BLaER1 treated with 17β-estradiol and CSF1 and Interleukin-3, amounts not matched to agents 10 nM and 100 nM (cell line): ENCODE data around the gene HSBP1L1.

Experiments used
- H3K27ac ChIP-seq, 11 experiments: shearing (Covaris generic); formaldehyde crosslinking; 2 replicates each; pipeline ENCODE4 v1.8.1; 2022
- H3K27me3 ChIP-seq, 11 experiments: shearing (Covaris generic); formaldehyde crosslinking; 2 replicates each; pipeline ENCODE4 v1.8.1; 2022
- H3K36me3 ChIP-seq, 11 experiments: shearing (Covaris generic); formaldehyde crosslinking; 2 replicates each; pipeline ENCODE4 v1.8.1; 2022
- H3K4me1 ChIP-seq, 10 experiments: shearing (Covaris generic); formaldehyde crosslinking; 2 replicates each; pipeline ENCODE4 v1.8.1; 2022
- H3K4me2 ChIP-seq, 11 experiments: shearing (Covaris generic); formaldehyde crosslinking; 2 replicates each; pipeline ENCODE4 v1.8.1; 2022
- H3K4me3 ChIP-seq, 10 experiments: shearing (Covaris generic); formaldehyde crosslinking; 2 replicates each; pipeline ENCODE4 v1.8.1; 2022
- H3K9ac ChIP-seq, 11 experiments: shearing (Covaris generic); formaldehyde crosslinking; 2 replicates each; pipeline ENCODE4 v1.8.1; 2022
- H3K9me3 ChIP-seq, 11 experiments: shearing (Covaris generic); formaldehyde crosslinking; replicated peaks in 1 of 11; 2 replicates each; pipeline ENCODE4 v1.8.1; 2022
- H4K20me1 ChIP-seq, 11 experiments: shearing (Covaris generic); formaldehyde crosslinking; 2 replicates each; pipeline ENCODE4 v1.8.1; 2022
- Cebpa-rat ChIP-seq, 11 experiments: shearing (Covaris generic); IDR thresholded peaks; 2 replicates each; pipeline ENCODE4 v1.8.1; 2022

Gene HSBP1L1

GRCh38 chr18:79960921-79961526, 3.4 kb upstream of the HSBP1L1 start:
- Histone ChIP-seq H3K27me3 (peaks cover 0 to 17% (median 5%) of the 10 kb centered on the region in 11 experiments; a peak in 11 of 22 replicates), H3K4me1 (peaks cover 25 to 43% (median 37%) of the 10 kb centered on the region in 10 experiments), H4K20me1 (peaks cover 0 to 42% (median 30%) of the 10 kb centered on the region in 11 experiments; a peak in 18 of 22 replicates), H3K9me3 (no peaks in the 10 kb centered on the region), H3K4me3 (no peak overlapping the region), H3K36me3 (no peaks in the 10 kb centered on the region), H3K4me2 (no peak overlapping the region), H3K9ac (no peak overlapping the region), H3K27ac (no peak overlapping the region)
- TF ChIP-seq Cebpa-rat (IDR thresholded peaks at IDR 0.05): no peak

DNA sequence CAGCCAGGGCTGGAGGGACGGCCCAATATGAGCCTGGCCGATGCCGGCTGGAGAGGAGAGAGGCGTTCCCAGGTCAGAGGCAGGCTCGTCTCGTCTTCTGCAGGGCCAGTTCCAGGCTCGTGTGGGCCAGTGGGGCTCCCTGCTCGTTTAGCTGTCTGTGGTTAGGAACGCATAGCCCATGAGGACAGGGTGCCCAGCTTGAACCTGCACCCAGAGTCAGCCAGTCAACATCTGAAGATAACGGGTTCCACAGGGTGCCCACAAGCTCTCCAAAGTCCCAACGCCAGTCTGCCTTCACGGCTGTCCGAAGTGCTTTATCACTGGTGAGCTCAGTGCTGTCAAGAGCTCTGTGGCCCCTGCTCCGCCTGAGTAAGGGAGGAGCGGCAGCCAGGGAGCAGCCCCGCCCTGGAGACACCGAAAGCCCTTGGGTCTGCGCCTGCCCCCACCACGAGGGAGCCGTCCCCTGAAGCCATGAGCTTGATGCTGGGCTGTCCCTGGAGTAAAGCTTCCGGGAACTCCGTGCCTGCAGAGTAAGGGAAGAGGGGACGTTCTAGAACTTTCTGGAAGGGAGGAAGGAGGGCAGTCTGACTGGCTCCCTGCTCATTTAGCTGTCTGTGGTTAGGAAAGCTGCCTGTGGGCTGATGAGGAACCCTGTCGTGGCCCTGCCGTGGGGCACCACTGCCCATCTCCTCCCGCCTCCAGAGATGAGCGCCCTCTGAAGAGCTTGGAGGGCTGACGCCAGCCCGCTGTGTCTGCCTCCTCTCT, 2.7 kb upstream of the HSBP1L1 start:
- no peak overlapping the region for H3K9ac ChIP-seq
- no peak overlapping the region for H3K27ac ChIP-seq
- no peaks in the 10 kb centered on the region; a peak in 1 of 22 replicates for H3K36me3 ChIP-seq
- H3K4me3 ChIP-seq: no peak overlapping the region
- H3K4me1 ChIP-seq: peaks cover 25 to 43% (median 37%) of the 10 kb centered on the region in 10 experiments
- no peak for TF ChIP-seq Cebpa-rat (IDR thresholded peaks at IDR 0.05)
- H3K27me3 ChIP-seq: peaks cover 0 to 17% (median 5%) of the 10 kb centered on the region in 11 experiments; a peak in 11 of 22 replicates
- peak overlapping the region in 6 of 11 experiments; percentile 7 to 95 (median 22); a peak in 9 of 22 replicates for H3K4me2 ChIP-seq
- H3K9me3 ChIP-seq: no peaks in the 10 kb centered on the region
- peaks cover 0 to 46% (median 30%) of the 10 kb centered on the region in 11 experiments; a peak in 18 of 22 replicates for H4K20me1 ChIP-seq

- no peak for TF ChIP-seq Cebpa-rat (IDR thresholded peaks at IDR 0.05)
- Histone ChIP-seq H3K4me2 (peak overlapping the region in 7 of 11 experiments; percentile 7 to 95 (median 23); a peak in 10 of 22 replicates), H3K4me1 (peaks cover 25 to 43% (median 37%) of the 10 kb centered on the region in 10 experiments), H3K4me3 (no peak overlapping the region), H3K9ac (no peak overlapping the region), H3K9me3 (no peaks in the 10 kb centered on the region), H4K20me1 (peaks cover 0 to 46% (median 34%) of the 10 kb centered on the region in 11 experiments; a peak in 18 of 22 replicates), H3K27ac (no peak overlapping the region), H3K27me3 (peaks cover 0 to 17% (median 5%) of the 10 kb centered on the region in 11 experiments; a peak in 11 of 22 replicates), H3K36me3 (no peaks in the 10 kb centered on the region; a peak in 1 of 22 replicates)
Measured at GRCh38 chr18:79962311-79962710, 2.1 kb upstream of the HSBP1L1 start.

GRCh38 chr18:79962835-79963657, 1.4 kb upstream of the HSBP1L1 start:
- H3K4me1 ChIP-seq: peaks cover 25 to 43% (median 37%) of the 10 kb centered on the region in 10 experiments
- no peak for TF ChIP-seq Cebpa-rat (IDR thresholded peaks at IDR 0.05)
- H3K9ac ChIP-seq: peak overlapping the region in 1 of 11 experiments; percentile 4; a peak in 1 of 22 replicates
- peaks cover 0 to 53% (median 41%) of the 10 kb centered on the region in 11 experiments; a peak in 19 of 22 replicates for H4K20me1 ChIP-seq
- H3K27me3 ChIP-seq: peaks cover 0 to 17% (median 5%) of the 10 kb centered on the region in 11 experiments; a peak in 11 of 22 replicates
- H3K9me3 ChIP-seq: no peaks in the 10 kb centered on the region
- no peak overlapping the region for H3K27ac ChIP-seq
- peak overlapping the region in 8 of 11 experiments; percentile 93 to 99 (median 96); a peak in 16 of 22 replicates for H3K4me2 ChIP-seq
- H3K4me3 ChIP-seq: no peak overlapping the region
- H3K36me3 ChIP-seq: peaks cover 0 to 4% (median 0%) of the 10 kb centered on the region in 11 experiments; a peak in 5 of 22 replicates

DNA sequence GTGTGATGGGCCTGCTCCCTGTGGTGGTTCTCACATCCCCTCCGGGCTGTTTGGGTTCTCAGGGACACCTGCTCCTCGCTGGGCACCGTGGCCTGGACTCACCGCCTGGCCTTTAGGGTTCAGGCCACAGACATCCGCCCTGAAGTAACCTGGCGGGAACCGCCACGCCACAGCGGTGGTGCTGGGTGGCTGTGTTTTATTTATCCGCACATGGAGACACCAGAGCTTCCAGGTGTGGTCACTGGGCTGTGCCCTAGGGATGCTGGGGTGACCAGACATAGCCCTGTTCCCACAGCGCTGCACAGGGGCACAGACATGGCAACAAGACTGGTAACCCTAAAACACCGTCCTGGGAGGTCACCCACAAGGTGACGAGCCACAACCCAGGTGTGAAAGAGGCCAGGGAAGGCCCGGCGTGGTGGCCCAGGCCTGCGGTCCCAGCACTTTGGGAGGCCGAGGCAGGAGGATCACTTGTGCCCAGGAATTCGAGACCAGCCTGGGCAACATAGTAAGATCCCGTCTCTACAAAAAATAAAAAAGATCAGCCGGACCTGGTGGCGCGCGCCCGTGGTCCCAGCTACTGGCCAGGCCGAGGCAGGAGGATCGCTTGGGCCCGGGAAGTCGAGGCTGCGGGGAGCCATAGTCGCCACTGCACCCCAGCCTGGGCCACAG, 649 bp upstream of the HSBP1L1 start:
- peaks cover 25 to 43% (median 37%) of the 10 kb centered on the region in 10 experiments for H3K4me1 ChIP-seq
- H3K4me3 ChIP-seq: peak overlapping the region; percentile 56 to 73 (median 63)
- H3K27ac ChIP-seq: peak overlapping the region in 1 of 11 experiments; percentile 61; a peak in 2 of 22 replicates
- peaks cover 0 to 61% (median 47%) of the 10 kb centered on the region in 11 experiments; a peak in 19 of 22 replicates for H4K20me1 ChIP-seq
- peak overlapping the region; percentile 91 to 99 (median 97) for H3K4me2 ChIP-seq
- peaks cover 0 to 9% (median 0%) of the 10 kb centered on the region in 11 experiments; a peak in 5 of 22 replicates for H3K36me3 ChIP-seq
- H3K9ac ChIP-seq: peak overlapping the region; percentile 63 to 90 (median 78); a peak in 13 of 22 replicates
- peaks cover 0 to 17% (median 5%) of the 10 kb centered on the region in 11 experiments; a peak in 11 of 22 replicates for H3K27me3 ChIP-seq
- TF ChIP-seq Cebpa-rat (IDR thresholded peaks at IDR 0.05): no peak
- H3K9me3 ChIP-seq: no peaks in the 10 kb centered on the region

- H3K4me1 ChIP-seq: peaks cover 25 to 43% (median 37%) of the 10 kb centered on the region in 10 experiments
- H3K9ac ChIP-seq: peak overlapping the region; percentile 63 to 90 (median 78)
- no peak for TF ChIP-seq Cebpa-rat (IDR thresholded peaks at IDR 0.05)
- H3K9me3 ChIP-seq: no peaks in the 10 kb centered on the region
- peak overlapping the region; percentile 32 to 71 (median 61); a peak in 21 of 22 replicates for H3K27ac ChIP-seq
- H4K20me1 ChIP-seq: peaks cover 9 to 73% (median 56%) of the 10 kb centered on the region in 11 experiments; a peak in 21 of 22 replicates
- peak overlapping the region; percentile 91 to 99 (median 97) for H3K4me2 ChIP-seq
- H3K36me3 ChIP-seq: peaks cover 0 to 19% (median 9%) of the 10 kb centered on the region in 11 experiments; a peak in 19 of 22 replicates
- peak overlapping the region; percentile 56 to 73 (median 63) for H3K4me3 ChIP-seq
- H3K27me3 ChIP-seq: peaks cover 0 to 17% (median 5%) of the 10 kb centered on the region in 11 experiments; a peak in 11 of 22 replicates
Measured at GRCh38 chr18:79965119-79965902, 868 bp downstream of the HSBP1L1 start.

- Histone ChIP-seq H3K4me2 (no peak overlapping the region), H3K36me3 (peaks cover 46 to 72% (median 61%) of the 10 kb centered on the region in 11 experiments), H3K27ac (no peak overlapping the region), H3K4me3 (no peak overlapping the region), H3K9me3 (no peaks in the 10 kb centered on the region), H3K9ac (no peak overlapping the region), H3K27me3 (no peaks in the 10 kb centered on the region), H3K4me1 (peaks cover 2 to 4% (median 2%) of the 10 kb centered on the region in 10 experiments), H4K20me1 (peaks cover 51 to 89% (median 80%) of the 10 kb centered on the region in 11 experiments; a peak in 21 of 22 replicates)
- no peak for TF ChIP-seq Cebpa-rat (IDR thresholded peaks at IDR 0.05)
Measured at GRCh38 chr18:79970419-79971133, 6.1 kb downstream of the HSBP1L1 start.
